HG03354 (cell line): ENCODE measurements around the gene ITIH5.

Source experiments
- ATAC-seq: cut with Tn5 transposase; IDR thresholded peaks from one replicate; pipeline ENCODE4 v1.9.1; 2021; ENCODE audit warnings: mild to moderate bottlenecking; ENCODE audit not compliant: unreplicated experiment, poor library complexity, severe bottlenecking

The ITIH5 gene

GRCh38 chr10:7533657-7534479 lies 132.9 kb downstream of the ITIH5 start:
- peak; percentile 42 for ATAC-seq

- ATAC-seq, result no peak
Measured at GRCh38 chr10:7532723-7533498, 133.9 kb downstream of the ITIH5 start.

- ATAC-seq, result no peak
Measured at GRCh38 chr10:7529638-7530037, 137.1 kb downstream of the ITIH5 start.

- ATAC-seq, result no peak
Measured at GRCh38 chr10:7527468-7527867, 139.3 kb downstream of the ITIH5 start.

- ATAC-seq, result no peak
Measured at GRCh38 chr10:7526017-7526400, 140.8 kb downstream of the ITIH5 start.

- ATAC-seq, result peak; percentile 82
Measured at GRCh38 chr10:7525314-7526016, 141.3 kb downstream of the ITIH5 start.

- ATAC-seq, result no peak
Measured at GRCh38 chr10:7523656-7524055, 143.1 kb downstream of the ITIH5 start.

- ATAC-seq, result peak; percentile 90
Measured at GRCh38 chr10:7520507-7521485, 146.0 kb downstream of the ITIH5 start.

- peak; percentile 47 for ATAC-seq
Measured at GRCh38 chr10:7519351-7519750, 147.4 kb downstream of the ITIH5 start.

GRCh38 chr10:7518693-7519092 lies 148.1 kb downstream of the ITIH5 start:
- no peak for ATAC-seq

- no peak for ATAC-seq
Measured at GRCh38 chr10:7515439-7515838, 151.3 kb downstream of the ITIH5 start.

- no peak for ATAC-seq
Measured at GRCh38 chr10:7513936-7514335, 152.8 kb downstream of the ITIH5 start.

- no peak for ATAC-seq
Measured at GRCh38 chr10:7513455-7513854, 153.3 kb downstream of the ITIH5 start.

GRCh38 chr10:7512487-7512886 lies 154.3 kb downstream of the ITIH5 start:
- ATAC-seq, result peak; percentile 51

GRCh38 chr10:7511612-7512011 lies 155.2 kb downstream of the ITIH5 start:
- ATAC-seq, result no peak
